Brain pericyte (primary cell): ENCODE measurements around the gene FIP1L1.

Experiments
- DNase-seq: peaks from one replicate; pipeline ENCODE4 v3.0.0-alpha.2; 2012; ENCODE audit warnings: low read depth, low spot score

FIP1L1 gene

DNA sequence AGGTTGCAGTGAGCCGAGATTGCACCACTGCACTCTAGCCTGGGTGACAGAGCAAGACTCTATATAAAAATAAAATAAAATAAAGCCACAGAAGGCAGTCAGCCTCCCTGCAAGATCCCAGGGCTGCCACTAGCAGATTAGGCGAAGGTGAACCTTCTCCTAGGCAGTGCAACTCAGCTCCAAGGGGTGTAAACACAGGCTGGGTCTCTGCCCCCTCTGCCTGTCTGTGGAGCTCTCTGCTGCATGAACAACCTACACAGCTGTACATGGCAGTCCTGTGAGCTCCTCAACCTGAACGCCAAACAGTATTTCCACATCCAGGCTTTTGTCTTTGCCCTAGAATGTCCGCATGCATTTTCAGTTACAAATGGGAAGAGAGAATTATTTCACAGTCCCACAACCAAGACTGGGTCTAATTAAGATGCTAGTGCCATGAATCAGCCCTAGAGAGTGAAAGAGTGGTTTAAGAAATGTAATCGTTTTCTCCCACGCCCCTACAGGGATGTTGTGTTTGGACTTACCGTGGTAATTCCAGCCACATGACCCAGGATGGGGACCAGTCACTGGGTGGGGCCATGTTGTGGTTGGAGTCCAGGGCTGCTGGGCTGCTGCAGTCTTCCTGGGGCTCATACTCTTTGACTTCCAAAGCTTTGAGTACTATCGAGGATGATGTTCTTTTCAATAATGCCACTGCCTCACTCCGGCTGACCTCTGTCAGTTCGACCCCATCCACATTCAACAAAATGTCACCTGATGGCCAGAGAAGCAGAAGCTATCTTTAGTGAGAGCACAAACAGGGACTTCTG, 99.0 kb downstream of the FIP1L1 start:
- DNase-seq: peak; percentile 17

DNA sequence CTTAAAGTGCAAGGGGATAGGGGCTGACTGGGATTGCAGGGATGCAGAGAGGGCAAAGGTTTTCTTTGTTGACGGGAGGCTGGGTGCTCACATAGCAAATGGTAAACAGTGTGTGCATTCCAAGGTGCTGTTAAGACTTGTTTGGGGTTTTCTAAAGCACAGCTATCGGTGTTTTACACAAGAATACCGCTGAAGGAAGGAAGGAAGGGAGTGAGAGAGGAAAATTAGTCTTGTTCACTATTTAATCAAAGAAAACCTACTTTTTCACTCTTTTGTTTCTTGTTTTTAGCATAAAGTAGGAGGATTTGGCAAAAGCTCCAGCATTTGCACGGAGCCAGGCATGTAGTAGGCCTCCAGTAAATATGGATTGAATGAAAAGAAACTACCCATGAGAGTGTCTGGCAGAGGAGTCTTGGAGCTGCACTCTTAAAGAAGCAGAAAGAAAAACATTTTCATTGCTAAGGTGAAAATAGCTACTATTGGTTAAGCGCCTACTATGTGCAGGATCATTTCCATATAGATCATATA, 99.7 kb downstream of the FIP1L1 start:
- DNase-seq: no peak

DNA sequence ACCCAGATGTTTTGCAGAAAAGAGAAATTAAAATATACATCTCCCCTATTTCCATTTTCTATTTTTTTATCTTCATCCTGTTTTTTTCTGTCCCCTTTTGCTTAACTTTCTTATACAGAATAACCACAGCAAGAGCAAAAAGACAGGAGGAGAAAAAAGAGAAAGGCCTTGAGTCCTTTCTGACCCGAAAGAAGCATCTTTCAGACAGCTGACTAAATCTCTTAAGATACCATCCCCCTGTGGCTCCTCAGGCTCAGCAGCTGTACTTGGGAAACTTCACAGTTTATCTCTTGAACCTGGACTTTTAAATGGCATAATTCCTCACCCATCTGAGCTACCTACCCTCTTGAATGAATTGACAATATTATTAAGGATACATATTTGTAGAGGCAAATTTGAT, 100.2 kb downstream of the FIP1L1 start:
- DNase-seq: no peak

DNA sequence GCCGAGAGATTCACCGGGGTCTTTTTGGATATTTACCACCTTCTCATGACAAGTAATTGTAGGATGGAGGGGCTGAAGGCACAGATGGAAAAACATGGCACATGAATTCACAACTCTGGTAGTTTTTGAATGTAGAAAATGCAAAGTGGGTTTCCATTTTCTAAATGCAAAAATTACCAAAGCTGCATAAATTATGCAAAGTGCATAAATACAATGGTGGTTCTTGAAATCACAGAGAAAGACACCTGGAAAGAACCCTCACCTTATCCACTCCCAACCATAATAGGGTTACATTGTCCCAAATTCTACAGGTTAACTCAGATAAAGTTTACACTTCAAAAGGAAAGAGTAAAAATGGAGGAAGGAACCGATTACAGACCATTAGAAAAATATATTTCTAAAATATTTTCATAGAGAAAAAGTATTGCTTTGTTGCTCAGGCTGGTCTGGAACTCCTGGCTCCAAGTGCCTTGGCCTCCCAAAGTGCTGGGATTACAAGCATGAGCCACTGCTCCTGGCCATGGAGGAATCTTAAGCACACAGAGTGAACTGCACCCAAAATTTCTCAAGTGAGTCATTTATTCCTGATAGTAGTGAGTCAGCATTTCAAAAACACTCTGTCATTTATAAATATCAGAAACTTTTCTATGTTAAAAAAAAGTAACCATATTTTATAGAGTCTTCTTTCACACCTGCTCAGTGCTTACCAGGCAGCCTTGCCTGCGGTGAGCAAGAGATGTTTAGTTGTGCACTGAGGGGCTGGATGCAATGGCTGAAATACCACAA, 101.4 kb downstream of the FIP1L1 start:
- DNase-seq: no peak

DNA sequence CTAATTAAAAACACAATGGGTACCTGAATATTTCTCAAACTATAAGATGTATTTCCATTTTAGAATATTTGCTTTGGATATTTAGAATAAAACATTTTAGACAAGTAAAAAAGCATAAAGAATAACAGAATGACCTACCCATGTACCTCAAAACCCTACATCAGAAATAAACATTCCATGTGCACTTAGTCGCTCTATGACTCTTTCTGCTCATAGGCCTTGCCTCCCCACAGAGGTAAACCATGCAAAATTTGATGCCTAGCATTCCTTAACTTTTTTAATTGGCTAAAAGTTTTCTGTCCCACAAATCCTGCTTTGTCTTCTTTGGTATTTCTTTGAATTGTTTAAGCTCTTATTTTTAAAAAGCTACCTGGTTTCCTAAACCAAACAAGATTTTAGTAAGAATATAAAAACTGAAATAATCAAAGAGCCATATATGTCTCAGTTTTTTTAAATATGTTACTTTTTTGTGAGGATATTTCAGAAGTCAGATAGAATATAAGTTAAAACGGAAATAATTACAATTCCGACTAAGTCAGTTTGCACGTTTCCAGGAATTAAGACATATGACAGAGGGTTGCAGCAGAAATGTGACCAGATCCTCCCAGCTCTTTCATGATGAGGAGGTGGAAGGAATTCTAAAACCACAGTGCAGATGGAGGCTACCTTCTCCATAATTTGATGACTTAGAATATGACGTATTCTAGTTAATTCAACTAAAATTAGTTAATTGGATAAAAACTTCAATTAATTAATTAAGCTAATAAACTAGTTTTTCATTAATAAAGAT, 102.5 kb downstream of the FIP1L1 start:
- DNase-seq: no peak

DNA sequence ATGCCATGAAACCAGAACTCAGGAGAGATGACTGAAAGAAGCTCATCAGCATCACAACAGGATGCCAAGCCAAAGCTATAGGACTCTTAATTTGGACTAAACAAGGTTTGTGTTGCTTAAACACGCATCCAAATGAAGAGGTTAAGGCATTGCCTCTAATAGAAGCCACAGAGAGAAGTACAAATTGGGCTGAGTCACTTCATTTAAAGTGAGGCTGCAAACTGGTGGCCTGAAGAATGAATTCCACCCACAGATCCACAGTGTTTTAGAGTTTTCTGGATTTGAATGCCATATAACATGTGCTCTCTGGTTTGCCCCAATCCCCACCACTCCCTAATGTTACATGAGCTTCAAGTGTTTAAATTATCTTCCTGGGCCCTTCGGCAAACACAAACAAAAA, 103.5 kb downstream of the FIP1L1 start:
- DNase-seq: no peak

DNA sequence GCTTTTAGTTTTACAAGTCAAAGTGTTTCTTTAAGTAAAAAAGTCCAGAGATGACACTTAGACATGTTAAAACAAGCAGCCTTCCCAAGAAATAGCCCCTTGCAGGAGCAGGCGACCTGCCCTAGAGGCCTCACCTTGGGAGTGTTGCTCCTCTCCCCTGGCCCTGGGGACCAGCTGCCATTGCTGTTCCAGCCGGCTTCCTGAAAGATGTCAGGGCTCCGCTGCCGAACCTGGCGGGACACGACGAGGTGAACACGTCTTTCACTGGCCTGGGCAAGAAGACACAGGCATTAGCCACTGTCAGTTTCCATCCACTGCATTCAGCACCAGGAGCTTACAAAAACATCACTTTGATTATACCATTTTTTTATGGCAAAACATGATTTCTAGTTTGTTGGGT, 104.1 kb downstream of the FIP1L1 start:
- no peak for DNase-seq

DNA sequence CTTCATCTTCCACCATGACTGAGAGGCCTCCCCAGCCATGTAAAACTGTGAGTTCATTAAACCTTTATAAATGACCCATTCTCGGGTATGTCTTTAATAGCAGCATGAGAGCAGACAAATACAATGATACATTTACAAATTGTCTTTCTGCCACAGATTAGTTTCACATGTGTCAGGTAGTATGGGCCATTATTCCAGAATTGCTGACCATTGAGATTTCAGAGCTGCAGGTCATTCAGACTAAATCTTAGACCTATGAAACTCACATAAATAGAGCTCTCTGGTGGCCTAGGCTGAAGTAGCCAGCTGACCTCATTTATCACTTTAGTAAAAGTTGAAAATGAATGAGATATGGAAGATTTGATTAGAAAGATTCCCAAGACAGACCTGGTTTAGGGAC, 105.8 kb downstream of the FIP1L1 start:
- DNase-seq: no peak

DNA sequence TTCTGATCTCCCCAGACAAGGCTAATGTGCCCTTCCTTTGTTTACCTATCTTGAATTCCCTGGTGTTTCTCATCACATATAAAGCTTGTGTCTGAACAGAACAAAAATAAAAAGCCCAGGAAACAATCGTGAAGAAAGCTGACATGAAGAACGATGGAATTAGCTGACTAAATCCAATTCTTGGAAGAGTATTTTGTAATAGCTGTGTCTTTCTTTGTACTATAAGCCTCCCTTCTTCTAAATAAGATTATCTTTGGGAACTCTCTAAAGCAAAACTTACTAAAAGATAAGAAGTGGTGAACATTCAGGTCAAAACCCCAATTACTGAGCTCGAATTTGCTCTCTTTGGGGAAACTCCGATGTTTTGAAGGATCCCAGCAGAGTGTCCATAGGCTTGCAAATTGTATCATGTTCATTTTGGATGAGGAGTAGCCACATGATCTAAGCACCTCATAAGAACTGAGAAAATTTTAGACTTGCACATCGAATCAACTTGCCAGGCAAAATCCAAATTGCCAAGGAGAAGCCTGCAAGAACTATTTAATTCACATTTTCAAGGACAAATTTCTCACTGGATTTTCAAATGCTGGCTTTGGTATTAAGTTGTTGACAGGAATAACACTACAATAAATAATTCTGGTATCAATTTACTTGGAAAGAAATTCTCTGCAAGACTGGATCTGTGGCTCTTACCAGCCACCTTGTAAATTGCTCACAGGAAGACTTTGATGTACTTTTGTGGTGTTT, 107.6 kb downstream of the FIP1L1 start:
- no peak for DNase-seq

DNA sequence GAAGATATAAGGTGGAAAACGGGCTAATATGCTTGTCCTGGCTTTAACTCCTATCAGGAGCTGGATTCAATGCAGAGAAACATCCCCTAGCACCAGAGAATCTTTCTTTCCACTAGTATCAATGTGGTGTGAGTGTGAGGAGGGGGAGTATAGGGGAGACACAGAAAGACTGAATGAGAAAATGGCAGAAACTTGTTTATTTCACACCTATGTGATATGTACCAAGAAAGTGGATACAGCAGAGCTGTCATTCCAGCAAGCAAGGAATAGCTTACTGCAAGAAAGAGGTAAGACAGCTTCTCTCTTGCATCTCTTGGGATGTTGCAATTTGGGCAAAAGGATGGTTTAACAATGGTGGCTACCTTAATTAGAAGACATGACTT, 108.2 kb downstream of the FIP1L1 start:
- DNase-seq: no peak

DNA sequence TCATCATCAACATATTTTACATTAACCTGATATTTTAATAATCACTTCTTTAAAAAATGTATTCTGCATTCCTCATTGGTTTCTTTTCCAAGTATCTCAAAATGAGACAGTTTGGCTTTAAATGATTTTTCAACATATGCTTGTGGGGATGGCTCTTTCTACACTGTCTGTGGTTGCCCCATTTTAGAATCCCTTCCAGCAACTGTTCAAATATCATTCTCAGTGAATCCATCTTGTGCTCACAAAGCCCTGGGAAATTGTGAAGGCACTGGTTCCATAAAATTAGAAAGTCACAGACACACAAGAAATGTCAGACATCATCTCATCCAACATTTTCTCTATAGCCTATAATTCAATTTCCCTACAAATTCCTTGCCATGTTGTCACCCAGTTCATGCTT, 110.3 kb downstream of the FIP1L1 start:
- DNase-seq: no peak

DNA sequence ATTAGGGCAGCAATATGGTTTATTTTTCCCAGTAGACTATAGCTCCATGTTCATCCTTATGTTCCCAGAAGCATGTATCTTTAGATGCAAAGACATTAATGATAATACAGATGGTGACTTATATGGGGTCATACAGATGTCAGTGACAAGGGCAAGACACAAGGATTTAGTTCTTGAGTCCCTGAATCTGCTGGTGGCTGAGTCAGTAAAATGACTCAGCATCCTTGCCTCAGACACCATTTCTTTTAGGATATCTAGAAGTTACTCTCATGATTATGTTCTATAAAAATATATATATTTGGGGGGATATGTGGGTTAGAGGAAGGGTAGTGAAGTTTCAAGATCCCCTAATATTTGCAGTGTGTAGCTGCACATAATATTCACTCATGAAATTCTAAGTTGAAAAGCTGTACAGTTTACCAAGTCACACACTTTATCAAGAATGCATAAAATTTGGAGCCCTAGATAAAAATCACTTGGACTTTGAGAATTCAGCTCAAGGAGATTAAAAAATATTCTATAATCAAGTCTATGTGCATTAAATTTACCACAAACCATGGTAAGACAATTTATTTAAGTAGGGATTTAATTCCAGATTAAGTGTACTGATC, 111.9 kb downstream of the FIP1L1 start:
- DNase-seq: no peak

DNA sequence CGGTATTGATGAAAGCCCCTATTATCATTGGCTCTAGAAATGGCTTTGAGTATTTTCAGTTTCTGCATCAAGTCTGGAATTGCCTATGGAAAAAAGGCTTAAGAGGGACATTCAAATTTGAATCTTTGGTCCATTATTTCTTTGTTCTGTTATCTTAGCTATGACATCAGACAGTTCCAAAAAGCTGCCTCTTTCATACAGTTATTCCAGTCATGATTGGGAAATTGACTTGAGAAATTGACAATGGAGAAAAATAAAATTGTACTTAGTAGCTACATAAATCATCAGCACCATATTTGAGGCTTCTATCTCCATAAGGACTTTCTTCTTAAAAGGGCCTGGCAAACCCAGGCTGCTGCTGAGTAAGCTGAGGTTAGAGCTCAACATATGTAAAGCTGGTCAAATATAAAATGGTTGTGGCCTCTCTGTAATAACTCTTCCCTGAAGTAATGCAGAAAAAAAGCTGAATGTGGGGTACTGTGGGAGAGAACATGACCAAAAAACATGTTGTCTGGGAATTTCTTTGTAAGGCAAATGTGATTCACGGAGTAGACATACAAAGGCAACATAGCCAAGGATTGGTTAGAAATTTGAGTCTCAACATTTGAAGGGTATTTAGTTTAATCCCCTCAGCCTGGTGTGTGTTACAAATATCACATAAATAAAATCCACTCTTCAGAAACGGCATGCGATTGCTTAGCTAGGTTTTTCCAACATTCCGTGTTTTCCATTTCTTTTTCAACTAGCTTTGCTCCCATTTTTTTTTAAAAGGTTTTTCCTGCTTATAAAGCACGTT, 112.9 kb downstream of the FIP1L1 start:
- DNase-seq: no peak

DNA sequence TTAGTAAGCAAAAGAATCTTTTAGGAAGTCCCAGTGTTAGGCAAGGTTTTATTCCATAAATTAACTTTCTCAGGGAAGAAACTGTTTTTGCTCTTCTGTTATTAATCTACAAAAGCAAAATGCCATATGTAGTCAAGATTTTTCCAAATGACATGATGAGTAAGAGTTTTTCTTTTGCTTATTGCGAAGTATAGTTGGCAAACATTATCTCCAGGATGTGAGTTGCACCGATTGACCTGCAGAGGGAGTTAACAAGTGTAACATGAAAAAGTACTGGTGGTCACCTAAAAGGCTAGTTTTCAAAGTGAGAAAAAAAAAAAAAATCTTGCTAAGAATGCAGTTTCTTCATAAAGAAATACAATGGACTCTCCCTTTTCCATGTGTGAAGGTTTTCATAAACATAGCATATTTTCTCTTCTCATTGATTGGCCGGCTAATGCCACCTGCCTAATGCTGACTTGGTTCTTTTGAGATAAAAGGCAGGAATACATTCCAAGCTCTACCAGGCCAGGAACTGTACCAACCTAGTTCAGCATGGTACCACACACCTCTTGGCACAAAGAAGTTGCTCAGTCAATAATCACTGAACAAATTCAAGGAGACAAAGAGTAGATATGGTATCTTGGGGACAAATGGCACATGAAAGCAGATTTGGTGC, 113.7 kb downstream of the FIP1L1 start:
- DNase-seq: peak; percentile 32

DNA sequence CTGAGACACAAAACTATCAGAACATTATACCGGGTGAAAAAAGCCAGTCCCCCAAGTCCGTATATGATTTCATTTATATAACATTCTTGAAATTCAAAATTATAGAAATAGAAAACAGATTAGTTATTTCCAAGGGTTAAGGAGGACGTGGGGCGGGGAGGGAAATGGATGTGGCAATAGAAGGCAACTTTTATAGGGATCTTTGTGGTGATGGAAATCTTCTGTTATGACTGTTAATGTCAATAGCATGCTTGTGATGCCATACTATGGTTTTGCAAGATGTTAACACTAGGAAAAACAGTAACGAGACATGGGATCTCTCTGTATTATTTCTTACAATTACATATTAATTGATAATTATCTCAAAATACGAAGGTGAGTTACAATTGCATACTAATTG, 117.4 kb downstream of the FIP1L1 start:
- DNase-seq: no peak

DNA sequence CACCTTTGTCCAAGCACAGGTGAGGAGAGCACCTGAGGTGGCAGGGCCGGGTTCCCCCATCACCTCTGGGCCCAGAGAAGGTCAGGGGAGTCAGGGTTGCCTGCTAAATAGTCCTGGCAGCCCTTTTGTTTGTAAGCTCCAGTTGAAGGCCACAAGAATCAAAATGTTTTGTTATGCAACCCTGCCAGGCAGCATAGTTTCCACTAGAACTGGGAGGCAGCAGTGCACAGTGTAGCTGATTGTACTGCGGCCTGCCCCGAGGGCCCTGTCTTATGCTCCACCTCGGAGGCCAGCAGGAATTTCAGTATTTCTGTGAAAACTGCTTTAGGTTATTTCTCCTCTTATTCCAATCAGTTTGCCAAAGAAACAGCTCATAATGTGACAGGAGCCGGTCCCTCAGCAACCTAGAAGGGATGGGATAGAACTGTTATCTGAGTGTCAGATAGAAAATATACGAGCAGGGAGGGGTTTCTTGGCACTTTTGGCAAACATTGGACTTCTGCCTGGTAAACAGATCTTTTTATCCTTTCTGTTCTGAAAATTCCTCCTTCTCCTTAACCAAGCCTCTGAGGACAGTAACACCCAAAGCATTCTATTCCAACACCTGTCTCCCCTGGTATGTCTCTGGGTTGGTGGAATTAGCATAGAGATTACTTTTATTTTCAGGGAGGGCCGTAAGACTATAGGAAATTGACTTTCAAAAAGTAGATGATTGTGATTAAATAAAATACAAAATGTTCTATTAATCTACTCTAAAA, 120.2 kb downstream of the FIP1L1 start:
- no peak for DNase-seq

DNA sequence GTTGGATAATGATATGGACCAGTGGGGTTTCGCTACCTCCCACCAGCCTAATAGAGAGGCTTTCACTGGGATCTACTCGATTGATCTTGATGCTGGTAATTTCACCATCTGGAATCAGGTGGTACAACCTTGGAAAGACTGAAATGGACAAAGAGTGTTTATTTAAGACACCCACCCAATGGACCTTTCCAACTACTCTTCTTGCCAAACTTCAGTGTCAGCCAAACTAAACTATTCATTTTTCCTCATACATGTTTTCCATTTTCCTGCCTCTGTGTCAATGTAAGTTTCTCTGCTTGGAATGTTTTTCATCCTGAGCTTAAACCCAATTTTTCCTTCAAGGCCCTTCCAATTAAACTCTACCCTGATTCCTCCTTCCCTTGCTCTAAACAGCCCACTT, 121.3 kb downstream of the FIP1L1 start:
- DNase-seq: no peak

DNA sequence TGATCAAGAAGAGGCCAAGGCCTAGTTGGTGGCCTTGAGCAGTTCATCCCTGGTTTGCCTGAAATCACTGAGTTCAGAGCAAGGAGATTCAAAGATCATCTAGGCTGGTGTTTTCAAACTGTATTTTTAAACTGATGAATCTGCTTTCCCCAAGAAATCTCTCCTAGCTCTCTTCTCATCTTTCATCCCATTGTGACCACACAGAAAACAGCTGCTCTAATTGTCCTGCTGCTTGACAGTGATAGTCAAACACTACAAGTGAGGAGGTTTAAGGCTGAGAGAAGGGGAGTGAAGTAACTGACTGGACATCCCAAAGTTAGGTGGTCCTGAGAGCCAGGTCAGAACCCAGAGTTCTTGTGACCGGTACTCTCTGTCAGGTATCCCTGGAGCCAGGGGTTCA, 122.3 kb downstream of the FIP1L1 start:
- no peak for DNase-seq

DNA sequence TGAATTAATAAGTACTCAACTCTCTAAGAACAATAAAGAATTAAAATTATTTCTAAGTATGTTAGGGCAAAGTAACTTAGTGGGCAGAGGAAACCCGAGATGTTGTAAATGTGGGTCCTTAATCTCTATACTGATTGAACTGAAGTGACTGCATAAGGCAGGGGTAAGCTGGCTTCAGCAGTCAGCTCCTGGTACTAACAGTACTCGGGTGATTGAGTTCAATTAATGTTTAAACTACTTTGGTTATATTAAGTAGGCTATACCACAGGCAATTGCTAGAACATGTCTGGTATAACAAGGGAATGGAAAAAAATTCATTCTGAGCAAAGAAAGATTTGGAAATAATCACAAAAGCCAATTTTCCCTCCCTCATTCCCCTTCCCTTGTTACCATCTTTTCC, 123.1 kb downstream of the FIP1L1 start:
- no peak for DNase-seq
